Fibroblast of peridontal ligament (primary cell): ENCODE results near the gene AGMAT.
A peak's percentile ranks its signal among the peaks of the same experiment; 100 is the strongest.

Experiments
- DNase-seq: peaks from one replicate; pipeline ENCODE4 v3.0.0-alpha.2; 2010; ENCODE audit errors: extremely low read depth

The AGMAT gene

DNA sequence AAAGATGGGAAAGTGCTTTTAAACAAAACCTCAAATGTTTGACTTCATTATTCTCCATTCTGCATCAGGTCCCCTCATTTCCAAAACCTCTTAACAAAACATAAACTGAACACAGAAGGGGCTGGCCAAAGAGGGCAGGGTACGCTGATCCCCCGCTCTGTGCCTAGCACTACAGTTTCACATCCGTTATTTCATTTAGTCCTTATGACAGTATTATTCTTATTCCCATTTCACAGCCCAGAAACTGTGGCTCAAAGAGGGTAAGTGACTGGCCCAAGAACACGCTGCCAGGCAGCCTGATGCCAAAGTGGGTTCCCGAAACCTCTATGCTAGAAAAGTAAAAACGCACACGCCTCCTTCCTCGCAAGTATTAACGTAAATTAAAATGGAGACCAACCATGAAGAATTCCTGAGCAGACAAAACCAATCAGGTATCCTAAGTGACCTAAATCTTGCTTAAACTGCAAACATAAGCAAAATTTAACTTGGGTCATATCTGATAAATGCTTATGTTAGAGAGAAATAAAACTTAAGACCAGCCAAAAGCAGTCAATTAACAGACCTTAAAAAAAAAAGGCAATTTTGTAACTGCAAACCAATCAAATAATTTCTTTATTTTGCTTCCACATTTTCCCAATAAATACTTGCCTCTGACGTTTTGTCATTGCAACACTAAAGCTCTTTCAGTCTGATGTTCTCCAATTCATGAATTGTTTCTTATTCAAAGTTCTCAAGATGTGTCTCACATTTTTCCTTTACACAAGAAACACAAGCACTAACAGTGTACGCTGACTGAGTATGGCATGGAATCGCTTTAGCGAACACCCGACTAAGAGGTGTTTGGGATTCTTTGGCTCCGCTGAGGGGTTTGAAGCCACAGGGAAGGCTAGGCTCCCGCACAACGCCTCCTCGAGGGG, 61.5 kb downstream of the AGMAT start:
- peak; percentile 66 for DNase-seq

DNA sequence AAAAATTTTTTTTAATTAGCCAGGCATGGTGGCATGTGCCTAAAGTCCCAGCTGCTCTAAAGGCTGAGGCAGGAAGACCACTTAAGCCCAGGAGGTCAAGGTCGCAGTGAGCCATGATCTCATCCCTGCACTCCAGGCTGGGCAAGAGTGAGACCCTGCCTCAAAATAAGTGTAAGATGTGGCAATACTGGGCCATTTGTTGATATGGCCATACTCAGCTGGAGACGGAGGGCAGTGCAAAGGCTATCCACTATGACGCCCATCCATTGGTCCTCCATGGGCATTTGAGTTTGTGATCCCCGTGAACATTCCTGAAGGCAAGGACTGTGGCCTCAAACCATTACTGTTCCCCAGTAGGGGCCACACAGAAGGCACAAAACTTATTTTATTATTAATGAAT, 62.3 kb downstream of the AGMAT start:
- no peak for DNase-seq
